Loucy (cell line): ENCODE results near the gene ATP5PD.

Source experiments
- H2AFZ ChIP-seq: fragments of 200-600 bp; sonication (generic); 2 replicates; pipeline ENCODE4 v1.6.0; 2016; ENCODE audit warnings: antibody characterized with exemption, mild to moderate bottlenecking, low read length, moderate library complexity
- H3F3A ChIP-seq: fragments of 200-600 bp; 2 replicates; pipeline ENCODE4 v1.6.0; 2016; ENCODE audit warnings: antibody characterized with exemption, low read depth, mild to moderate bottlenecking
- H3K27me3 ChIP-seq: fragments of 200-600 bp; sonication (generic); 2 replicates; pipeline ENCODE4 v1.6.1; 2014; ENCODE audit warnings: low read length, mild to moderate bottlenecking; ENCODE audit not compliant: insufficient read depth, poor library complexity, severe bottlenecking
- H3K36me3 ChIP-seq: fragments of 200-600 bp; sonication (generic); 2 replicates; pipeline ENCODE4 v1.6.1; 2016; ENCODE audit warnings: low read length; ENCODE audit not compliant: insufficient read depth
- H3K4me1 ChIP-seq: fragments of 200-600 bp; sonication (generic); 2 replicates; pipeline ENCODE4 v1.5.1; 2014; ENCODE audit warnings: low read length, mild to moderate bottlenecking; ENCODE audit not compliant: insufficient read depth, poor library complexity, severe bottlenecking
- H3K4me2 ChIP-seq: fragments of 200-600 bp; sonication (generic); 2 replicates; pipeline ENCODE4 v1.6.0; 2014; ENCODE audit warnings: antibody characterized with exemption, low read length, low read depth, mild to moderate bottlenecking; ENCODE audit not compliant: poor library complexity, severe bottlenecking
- H3K4me3 ChIP-seq: fragments of 200-600 bp; sonication (generic); 2 replicates; pipeline ENCODE4 v1.5.1; 2014; ENCODE audit warnings: low read length, mild to moderate bottlenecking, mixed read lengths; ENCODE audit not compliant: poor library complexity, severe bottlenecking
- H3K79me2 ChIP-seq: fragments of 200-600 bp; sonication (generic); 2 replicates; pipeline ENCODE4 v1.6.1; 2014; ENCODE audit warnings: low read length; ENCODE audit not compliant: insufficient read depth
- H3K9ac ChIP-seq: fragments of 200-600 bp; sonication (generic); 2 replicates; pipeline ENCODE4 v1.6.0; 2014; ENCODE audit warnings: mild to moderate bottlenecking, low read depth, low read length, moderate library complexity; ENCODE audit not compliant: poor library complexity, severe bottlenecking
- H3K9me2 ChIP-seq: fragments of 200-600 bp; sonication (generic); replicated peaks from 2 replicates; pipeline ENCODE4 v1.6.1; 2016; ENCODE audit warnings: low read depth, low read length, mixed read lengths
- H3K9me3 ChIP-seq: fragments of 200-600 bp; sonication (generic); 2 replicates; pipeline ENCODE4 v1.6.1; 2014; ENCODE audit warnings: mild to moderate bottlenecking, antibody characterized with exemption, low read length, low read depth; ENCODE audit not compliant: insufficient read depth
- H4K20me1 ChIP-seq: fragments of 200-600 bp; sonication (generic); 2 replicates; pipeline ENCODE4 v1.6.0; 2014; ENCODE audit warnings: antibody characterized with exemption, low read length, mild to moderate bottlenecking; ENCODE audit not compliant: insufficient read depth, poor library complexity, severe bottlenecking
- CTCF ChIP-seq: fragments of 200-600 bp; sonication (generic); conservative IDR thresholded peaks from 2 replicates; pipeline ENCODE4 v1.5.1; 2014; ENCODE audit warnings: mild to moderate bottlenecking, antibody characterized with exemption, low read length
- EZH2phosphoT487 ChIP-seq: fragments of 200-600 bp; IDR thresholded peaks from 2 replicates; pipeline ENCODE4 v1.6.1; 2018; ENCODE audit warnings: antibody characterized with exemption, mild to moderate bottlenecking, moderate library complexity, borderline replicate concordance

ATP5PD gene

GRCh38 chr17:75064040-75064439, 17.3 kb upstream of the ATP5PD start:
- H3K9me2 ChIP-seq = no peaks in the 10 kb centered on the region

GRCh38 chr17:75063626-75064025, 16.9 kb upstream of the ATP5PD start:
- Histone ChIP-seq H3K36me3 (peaks cover 50% of the 10 kb centered on the region; the same call in 1 of the 2 replicates), H3K4me2 (no peak overlapping the region), H3F3A (no peaks in the 10 kb centered on the region), H3K9ac (no peak overlapping the region), H3K9me2 (no peaks in the 10 kb centered on the region), H3K79me2 (no peaks in the 10 kb centered on the region), H4K20me1 (no peaks in the 10 kb centered on the region), H2AFZ (no peak overlapping the region), H3K4me3 (no peak overlapping the region), H3K27me3 (no peaks in the 10 kb centered on the region), H3K9me3 (no peaks in the 10 kb centered on the region), H3K4me1 (peaks cover 9% of the 10 kb centered on the region)
- TF ChIP-seq EZH2phosphoT487 (no peak), CTCF (no peak)

More at GRCh38 chr17:75064040-75064439, 17.3 kb upstream of the ATP5PD start:
- no peaks in the 10 kb centered on the region for H3K9me3 ChIP-seq
- H3K27me3 ChIP-seq = no peaks in the 10 kb centered on the region
- peaks cover 50% of the 10 kb centered on the region; the same call in 1 of the 2 replicates for H3K36me3 ChIP-seq
- H3K4me1 ChIP-seq = peaks cover 9% of the 10 kb centered on the region
- H2AFZ ChIP-seq = no peak overlapping the region
- no peak overlapping the region for H3K4me3 ChIP-seq
- H3K79me2 ChIP-seq = no peaks in the 10 kb centered on the region
- H3F3A ChIP-seq = no peaks in the 10 kb centered on the region
- H3K4me2 ChIP-seq = no peak overlapping the region
- no peaks in the 10 kb centered on the region for H4K20me1 ChIP-seq
- TF ChIP-seq CTCF (no peak), EZH2phosphoT487 (no peak)
- no peak overlapping the region for H3K9ac ChIP-seq

GRCh38 chr17:75063201-75063600, 16.4 kb upstream of the ATP5PD start:
- Histone ChIP-seq H3K79me2 (no peaks in the 10 kb centered on the region), H3K4me1 (peaks cover 9% of the 10 kb centered on the region), H3F3A (no peaks in the 10 kb centered on the region), H3K36me3 (peaks cover 50% of the 10 kb centered on the region; the same call in 1 of the 2 replicates), H3K9me3 (no peaks in the 10 kb centered on the region), H3K4me3 (no peak overlapping the region), H3K4me2 (no peak overlapping the region), H2AFZ (no peak overlapping the region), H3K27me3 (no peaks in the 10 kb centered on the region), H3K9ac (no peak overlapping the region), H3K9me2 (no peaks in the 10 kb centered on the region), H4K20me1 (no peaks in the 10 kb centered on the region)
- TF ChIP-seq CTCF = no peak
- no peak for TF ChIP-seq EZH2phosphoT487
